ENCODE data around the gene NCKIPSD. TPM values are rescaled to one million over a fixed set of nuclear protein-coding genes. Genes with fewer than 3 reads are reported as not detected.
A peak's percentile ranks its signal among the peaks of the same experiment; 100 is the strongest.

Gene NCKIPSD
- total RNA-seq, 1 donor from 2014 or later, result 45.5 TPM

GRCh38 chr3:48688032-48688736, 2.5 kb upstream of the NCKIPSD start:
- no peak for DNase-seq (ENCODE audit: low read depth)
- H3K4me3 ChIP-seq (ENCODE audit: low read depth, low read length), result no peak overlapping the region
- TF ChIP-seq CTCF (conservative IDR thresholded peaks at IDR 0.05; ENCODE audit: low read depth, low read length), result no peak

- TF ChIP-seq CTCF (conservative IDR thresholded peaks at IDR 0.05; ENCODE audit: low read depth, low read length), result no peak
- DNase-seq (ENCODE audit: low read depth), result no peak
These were observed 1.5 kb upstream of the NCKIPSD start for GRCh38 chr3:48687220-48687678.

GRCh38 chr3:48686538-48687219, 964 bp upstream of the NCKIPSD start:
- no peak for DNase-seq (ENCODE audit: low read depth)
- H3K4me3 ChIP-seq (ENCODE audit: low read depth, low read length), result peak overlapping the region; percentile 98
- TF ChIP-seq CTCF (conservative IDR thresholded peaks at IDR 0.05; ENCODE audit: low read depth, low read length), result no peak

More at GRCh38 chr3:48687220-48687678, 1.5 kb upstream of the NCKIPSD start:
- H3K4me3 ChIP-seq (ENCODE audit: low read depth, low read length), result no peak overlapping the region

GRCh38 chr3:48685293-48685602, 467 bp downstream of the NCKIPSD start:
- TF ChIP-seq CTCF (conservative IDR thresholded peaks at IDR 0.05; ENCODE audit: low read depth, low read length), result peak; percentile 61
- no peak for DNase-seq (ENCODE audit: low read depth)
- peak overlapping the region; percentile 98 for H3K4me3 ChIP-seq (ENCODE audit: low read depth, low read length)

GRCh38 chr3:48684480-48685143, 1.1 kb downstream of the NCKIPSD start:
- TF ChIP-seq CTCF (conservative IDR thresholded peaks at IDR 0.05; ENCODE audit: low read depth, low read length), result no peak
- H3K4me3 ChIP-seq (ENCODE audit: low read depth, low read length), result peak overlapping the region; percentile 98
- DNase-seq (ENCODE audit: low read depth), result no peak

- no peak for TF ChIP-seq CTCF (conservative IDR thresholded peaks at IDR 0.05; ENCODE audit: low read depth, low read length)
- no peak for DNase-seq (ENCODE audit: low read depth)
- peak overlapping the region; percentile 98 for H3K4me3 ChIP-seq (ENCODE audit: low read depth, low read length)
These were observed 1.7 kb downstream of the NCKIPSD start for GRCh38 chr3:48684054-48684349.

Measured in epithelial cell of proximal tubule (primary cell).